Tibial nerve (tissue), 3 donors: Measurements from ENCODE around the gene AKAP6.

Experiments
- POLR2A ChIP-seq, 2 donors: fragments of 450-650 bp; IDR thresholded peaks; one replicate each; pipeline ENCODE4 v1.6.1; 2017; ENCODE audit warnings: antibody characterized with exemption in 2 of 2, mild to moderate bottlenecking in 2 of 2, moderate library complexity in 2 of 2
- TF ChIP-seq, protein P1 (sequence below), 5 experiments: fragments of 200-600 bp in 3 of 5; fragments of 450-650 bp in 2 of 5; sonication (generic) in 3 of 5; IDR thresholded peaks; one replicate each; pipeline ENCODE4 v1.5.1; 2016 to 2019; ENCODE audit warnings: antibody characterized with exemption in 5 of 5, mild to moderate bottlenecking in 3 of 5, moderate library complexity in 2 of 5

DNA sequence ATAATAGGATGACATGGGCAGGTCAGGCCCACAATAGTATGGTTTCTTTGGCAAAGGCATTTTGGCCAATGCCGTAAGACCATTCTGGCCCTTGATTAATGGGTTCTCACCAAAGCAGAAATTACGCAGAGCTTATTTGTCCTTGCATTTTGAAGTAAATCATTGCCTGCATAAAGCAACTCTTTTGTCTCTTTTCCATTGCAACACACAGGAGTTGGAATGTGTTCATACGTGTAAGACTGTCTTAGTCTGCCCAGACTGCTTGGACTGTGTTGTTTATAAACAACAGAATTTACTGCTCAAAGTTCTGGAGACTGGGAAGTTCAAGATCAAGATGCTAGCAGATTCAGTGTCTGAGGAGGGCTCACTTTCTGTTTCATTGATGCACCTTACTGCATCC lies 506.8 kb downstream of the AKAP6 start:
- TF ChIP-seq POLR2A (IDR thresholded peaks at IDR 0.05), result no peak
- TF ChIP-seq, protein P1, sequence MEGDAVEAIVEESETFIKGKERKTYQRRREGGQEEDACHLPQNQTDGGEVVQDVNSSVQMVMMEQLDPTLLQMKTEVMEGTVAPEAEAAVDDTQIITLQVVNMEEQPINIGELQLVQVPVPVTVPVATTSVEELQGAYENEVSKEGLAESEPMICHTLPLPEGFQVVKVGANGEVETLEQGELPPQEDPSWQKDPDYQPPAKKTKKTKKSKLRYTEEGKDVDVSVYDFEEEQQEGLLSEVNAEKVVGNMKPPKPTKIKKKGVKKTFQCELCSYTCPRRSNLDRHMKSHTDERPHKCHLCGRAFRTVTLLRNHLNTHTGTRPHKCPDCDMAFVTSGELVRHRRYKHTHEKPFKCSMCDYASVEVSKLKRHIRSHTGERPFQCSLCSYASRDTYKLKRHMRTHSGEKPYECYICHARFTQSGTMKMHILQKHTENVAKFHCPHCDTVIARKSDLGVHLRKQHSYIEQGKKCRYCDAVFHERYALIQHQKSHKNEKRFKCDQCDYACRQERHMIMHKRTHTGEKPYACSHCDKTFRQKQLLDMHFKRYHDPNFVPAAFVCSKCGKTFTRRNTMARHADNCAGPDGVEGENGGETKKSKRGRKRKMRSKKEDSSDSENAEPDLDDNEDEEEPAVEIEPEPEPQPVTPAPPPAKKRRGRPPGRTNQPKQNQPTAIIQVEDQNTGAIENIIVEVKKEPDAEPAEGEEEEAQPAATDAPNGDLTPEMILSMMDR (IDR thresholded peaks at IDR 0.05), result no peak
